Islet precursor cell (in vitro differentiated cells): ENCODE results near the gene LNX1.
A peak's percentile ranks its signal among the peaks of the same experiment; 100 is the strongest.
"Not testable (repeated sequence)": the region's sequence is repeated elsewhere in the genome, so short reads cannot be mapped to it uniquely, and the experiment has no call there.

Source experiments
- DNase-seq: peaks from one replicate; pipeline ENCODE4 v3.0.0-alpha.2; 2018

The LNX1 gene

GRCh38 chr4:53490965-53491622 lies 100.2 kb downstream of the LNX1 start:
- DNase-seq = no peak

DNA sequence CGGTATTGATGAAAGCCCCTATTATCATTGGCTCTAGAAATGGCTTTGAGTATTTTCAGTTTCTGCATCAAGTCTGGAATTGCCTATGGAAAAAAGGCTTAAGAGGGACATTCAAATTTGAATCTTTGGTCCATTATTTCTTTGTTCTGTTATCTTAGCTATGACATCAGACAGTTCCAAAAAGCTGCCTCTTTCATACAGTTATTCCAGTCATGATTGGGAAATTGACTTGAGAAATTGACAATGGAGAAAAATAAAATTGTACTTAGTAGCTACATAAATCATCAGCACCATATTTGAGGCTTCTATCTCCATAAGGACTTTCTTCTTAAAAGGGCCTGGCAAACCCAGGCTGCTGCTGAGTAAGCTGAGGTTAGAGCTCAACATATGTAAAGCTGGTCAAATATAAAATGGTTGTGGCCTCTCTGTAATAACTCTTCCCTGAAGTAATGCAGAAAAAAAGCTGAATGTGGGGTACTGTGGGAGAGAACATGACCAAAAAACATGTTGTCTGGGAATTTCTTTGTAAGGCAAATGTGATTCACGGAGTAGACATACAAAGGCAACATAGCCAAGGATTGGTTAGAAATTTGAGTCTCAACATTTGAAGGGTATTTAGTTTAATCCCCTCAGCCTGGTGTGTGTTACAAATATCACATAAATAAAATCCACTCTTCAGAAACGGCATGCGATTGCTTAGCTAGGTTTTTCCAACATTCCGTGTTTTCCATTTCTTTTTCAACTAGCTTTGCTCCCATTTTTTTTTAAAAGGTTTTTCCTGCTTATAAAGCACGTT lies 100.9 kb downstream of the LNX1 start:
- no peak for DNase-seq

DNA sequence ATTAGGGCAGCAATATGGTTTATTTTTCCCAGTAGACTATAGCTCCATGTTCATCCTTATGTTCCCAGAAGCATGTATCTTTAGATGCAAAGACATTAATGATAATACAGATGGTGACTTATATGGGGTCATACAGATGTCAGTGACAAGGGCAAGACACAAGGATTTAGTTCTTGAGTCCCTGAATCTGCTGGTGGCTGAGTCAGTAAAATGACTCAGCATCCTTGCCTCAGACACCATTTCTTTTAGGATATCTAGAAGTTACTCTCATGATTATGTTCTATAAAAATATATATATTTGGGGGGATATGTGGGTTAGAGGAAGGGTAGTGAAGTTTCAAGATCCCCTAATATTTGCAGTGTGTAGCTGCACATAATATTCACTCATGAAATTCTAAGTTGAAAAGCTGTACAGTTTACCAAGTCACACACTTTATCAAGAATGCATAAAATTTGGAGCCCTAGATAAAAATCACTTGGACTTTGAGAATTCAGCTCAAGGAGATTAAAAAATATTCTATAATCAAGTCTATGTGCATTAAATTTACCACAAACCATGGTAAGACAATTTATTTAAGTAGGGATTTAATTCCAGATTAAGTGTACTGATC lies 101.9 kb downstream of the LNX1 start:
- no peak for DNase-seq

GRCh38 chr4:53487766-53488165 lies 103.5 kb downstream of the LNX1 start:
- no peak for DNase-seq

DNA sequence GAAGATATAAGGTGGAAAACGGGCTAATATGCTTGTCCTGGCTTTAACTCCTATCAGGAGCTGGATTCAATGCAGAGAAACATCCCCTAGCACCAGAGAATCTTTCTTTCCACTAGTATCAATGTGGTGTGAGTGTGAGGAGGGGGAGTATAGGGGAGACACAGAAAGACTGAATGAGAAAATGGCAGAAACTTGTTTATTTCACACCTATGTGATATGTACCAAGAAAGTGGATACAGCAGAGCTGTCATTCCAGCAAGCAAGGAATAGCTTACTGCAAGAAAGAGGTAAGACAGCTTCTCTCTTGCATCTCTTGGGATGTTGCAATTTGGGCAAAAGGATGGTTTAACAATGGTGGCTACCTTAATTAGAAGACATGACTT lies 105.6 kb downstream of the LNX1 start:
- no peak for DNase-seq

DNA sequence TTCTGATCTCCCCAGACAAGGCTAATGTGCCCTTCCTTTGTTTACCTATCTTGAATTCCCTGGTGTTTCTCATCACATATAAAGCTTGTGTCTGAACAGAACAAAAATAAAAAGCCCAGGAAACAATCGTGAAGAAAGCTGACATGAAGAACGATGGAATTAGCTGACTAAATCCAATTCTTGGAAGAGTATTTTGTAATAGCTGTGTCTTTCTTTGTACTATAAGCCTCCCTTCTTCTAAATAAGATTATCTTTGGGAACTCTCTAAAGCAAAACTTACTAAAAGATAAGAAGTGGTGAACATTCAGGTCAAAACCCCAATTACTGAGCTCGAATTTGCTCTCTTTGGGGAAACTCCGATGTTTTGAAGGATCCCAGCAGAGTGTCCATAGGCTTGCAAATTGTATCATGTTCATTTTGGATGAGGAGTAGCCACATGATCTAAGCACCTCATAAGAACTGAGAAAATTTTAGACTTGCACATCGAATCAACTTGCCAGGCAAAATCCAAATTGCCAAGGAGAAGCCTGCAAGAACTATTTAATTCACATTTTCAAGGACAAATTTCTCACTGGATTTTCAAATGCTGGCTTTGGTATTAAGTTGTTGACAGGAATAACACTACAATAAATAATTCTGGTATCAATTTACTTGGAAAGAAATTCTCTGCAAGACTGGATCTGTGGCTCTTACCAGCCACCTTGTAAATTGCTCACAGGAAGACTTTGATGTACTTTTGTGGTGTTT lies 106.2 kb downstream of the LNX1 start:
- DNase-seq = no peak

DNA sequence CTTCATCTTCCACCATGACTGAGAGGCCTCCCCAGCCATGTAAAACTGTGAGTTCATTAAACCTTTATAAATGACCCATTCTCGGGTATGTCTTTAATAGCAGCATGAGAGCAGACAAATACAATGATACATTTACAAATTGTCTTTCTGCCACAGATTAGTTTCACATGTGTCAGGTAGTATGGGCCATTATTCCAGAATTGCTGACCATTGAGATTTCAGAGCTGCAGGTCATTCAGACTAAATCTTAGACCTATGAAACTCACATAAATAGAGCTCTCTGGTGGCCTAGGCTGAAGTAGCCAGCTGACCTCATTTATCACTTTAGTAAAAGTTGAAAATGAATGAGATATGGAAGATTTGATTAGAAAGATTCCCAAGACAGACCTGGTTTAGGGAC lies 108.0 kb downstream of the LNX1 start:
- no peak for DNase-seq

- no peak for DNase-seq
These were observed 109.7 kb downstream of the LNX1 start for GRCh38 chr4:53481586-53481985.

GRCh38 chr4:53480909-53481308 lies 110.4 kb downstream of the LNX1 start:
- DNase-seq = no peak

DNA sequence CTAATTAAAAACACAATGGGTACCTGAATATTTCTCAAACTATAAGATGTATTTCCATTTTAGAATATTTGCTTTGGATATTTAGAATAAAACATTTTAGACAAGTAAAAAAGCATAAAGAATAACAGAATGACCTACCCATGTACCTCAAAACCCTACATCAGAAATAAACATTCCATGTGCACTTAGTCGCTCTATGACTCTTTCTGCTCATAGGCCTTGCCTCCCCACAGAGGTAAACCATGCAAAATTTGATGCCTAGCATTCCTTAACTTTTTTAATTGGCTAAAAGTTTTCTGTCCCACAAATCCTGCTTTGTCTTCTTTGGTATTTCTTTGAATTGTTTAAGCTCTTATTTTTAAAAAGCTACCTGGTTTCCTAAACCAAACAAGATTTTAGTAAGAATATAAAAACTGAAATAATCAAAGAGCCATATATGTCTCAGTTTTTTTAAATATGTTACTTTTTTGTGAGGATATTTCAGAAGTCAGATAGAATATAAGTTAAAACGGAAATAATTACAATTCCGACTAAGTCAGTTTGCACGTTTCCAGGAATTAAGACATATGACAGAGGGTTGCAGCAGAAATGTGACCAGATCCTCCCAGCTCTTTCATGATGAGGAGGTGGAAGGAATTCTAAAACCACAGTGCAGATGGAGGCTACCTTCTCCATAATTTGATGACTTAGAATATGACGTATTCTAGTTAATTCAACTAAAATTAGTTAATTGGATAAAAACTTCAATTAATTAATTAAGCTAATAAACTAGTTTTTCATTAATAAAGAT lies 111.4 kb downstream of the LNX1 start:
- no peak for DNase-seq

DNA sequence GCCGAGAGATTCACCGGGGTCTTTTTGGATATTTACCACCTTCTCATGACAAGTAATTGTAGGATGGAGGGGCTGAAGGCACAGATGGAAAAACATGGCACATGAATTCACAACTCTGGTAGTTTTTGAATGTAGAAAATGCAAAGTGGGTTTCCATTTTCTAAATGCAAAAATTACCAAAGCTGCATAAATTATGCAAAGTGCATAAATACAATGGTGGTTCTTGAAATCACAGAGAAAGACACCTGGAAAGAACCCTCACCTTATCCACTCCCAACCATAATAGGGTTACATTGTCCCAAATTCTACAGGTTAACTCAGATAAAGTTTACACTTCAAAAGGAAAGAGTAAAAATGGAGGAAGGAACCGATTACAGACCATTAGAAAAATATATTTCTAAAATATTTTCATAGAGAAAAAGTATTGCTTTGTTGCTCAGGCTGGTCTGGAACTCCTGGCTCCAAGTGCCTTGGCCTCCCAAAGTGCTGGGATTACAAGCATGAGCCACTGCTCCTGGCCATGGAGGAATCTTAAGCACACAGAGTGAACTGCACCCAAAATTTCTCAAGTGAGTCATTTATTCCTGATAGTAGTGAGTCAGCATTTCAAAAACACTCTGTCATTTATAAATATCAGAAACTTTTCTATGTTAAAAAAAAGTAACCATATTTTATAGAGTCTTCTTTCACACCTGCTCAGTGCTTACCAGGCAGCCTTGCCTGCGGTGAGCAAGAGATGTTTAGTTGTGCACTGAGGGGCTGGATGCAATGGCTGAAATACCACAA lies 112.4 kb downstream of the LNX1 start:
- no peak for DNase-seq

- no peak for DNase-seq
These were observed 113.7 kb downstream of the LNX1 start for GRCh38 chr4:53477636-53478035.

DNA sequence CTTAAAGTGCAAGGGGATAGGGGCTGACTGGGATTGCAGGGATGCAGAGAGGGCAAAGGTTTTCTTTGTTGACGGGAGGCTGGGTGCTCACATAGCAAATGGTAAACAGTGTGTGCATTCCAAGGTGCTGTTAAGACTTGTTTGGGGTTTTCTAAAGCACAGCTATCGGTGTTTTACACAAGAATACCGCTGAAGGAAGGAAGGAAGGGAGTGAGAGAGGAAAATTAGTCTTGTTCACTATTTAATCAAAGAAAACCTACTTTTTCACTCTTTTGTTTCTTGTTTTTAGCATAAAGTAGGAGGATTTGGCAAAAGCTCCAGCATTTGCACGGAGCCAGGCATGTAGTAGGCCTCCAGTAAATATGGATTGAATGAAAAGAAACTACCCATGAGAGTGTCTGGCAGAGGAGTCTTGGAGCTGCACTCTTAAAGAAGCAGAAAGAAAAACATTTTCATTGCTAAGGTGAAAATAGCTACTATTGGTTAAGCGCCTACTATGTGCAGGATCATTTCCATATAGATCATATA lies 114.2 kb downstream of the LNX1 start:
- DNase-seq = no peak

DNA sequence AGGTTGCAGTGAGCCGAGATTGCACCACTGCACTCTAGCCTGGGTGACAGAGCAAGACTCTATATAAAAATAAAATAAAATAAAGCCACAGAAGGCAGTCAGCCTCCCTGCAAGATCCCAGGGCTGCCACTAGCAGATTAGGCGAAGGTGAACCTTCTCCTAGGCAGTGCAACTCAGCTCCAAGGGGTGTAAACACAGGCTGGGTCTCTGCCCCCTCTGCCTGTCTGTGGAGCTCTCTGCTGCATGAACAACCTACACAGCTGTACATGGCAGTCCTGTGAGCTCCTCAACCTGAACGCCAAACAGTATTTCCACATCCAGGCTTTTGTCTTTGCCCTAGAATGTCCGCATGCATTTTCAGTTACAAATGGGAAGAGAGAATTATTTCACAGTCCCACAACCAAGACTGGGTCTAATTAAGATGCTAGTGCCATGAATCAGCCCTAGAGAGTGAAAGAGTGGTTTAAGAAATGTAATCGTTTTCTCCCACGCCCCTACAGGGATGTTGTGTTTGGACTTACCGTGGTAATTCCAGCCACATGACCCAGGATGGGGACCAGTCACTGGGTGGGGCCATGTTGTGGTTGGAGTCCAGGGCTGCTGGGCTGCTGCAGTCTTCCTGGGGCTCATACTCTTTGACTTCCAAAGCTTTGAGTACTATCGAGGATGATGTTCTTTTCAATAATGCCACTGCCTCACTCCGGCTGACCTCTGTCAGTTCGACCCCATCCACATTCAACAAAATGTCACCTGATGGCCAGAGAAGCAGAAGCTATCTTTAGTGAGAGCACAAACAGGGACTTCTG lies 114.9 kb downstream of the LNX1 start:
- peak; percentile 90 for DNase-seq

DNA sequence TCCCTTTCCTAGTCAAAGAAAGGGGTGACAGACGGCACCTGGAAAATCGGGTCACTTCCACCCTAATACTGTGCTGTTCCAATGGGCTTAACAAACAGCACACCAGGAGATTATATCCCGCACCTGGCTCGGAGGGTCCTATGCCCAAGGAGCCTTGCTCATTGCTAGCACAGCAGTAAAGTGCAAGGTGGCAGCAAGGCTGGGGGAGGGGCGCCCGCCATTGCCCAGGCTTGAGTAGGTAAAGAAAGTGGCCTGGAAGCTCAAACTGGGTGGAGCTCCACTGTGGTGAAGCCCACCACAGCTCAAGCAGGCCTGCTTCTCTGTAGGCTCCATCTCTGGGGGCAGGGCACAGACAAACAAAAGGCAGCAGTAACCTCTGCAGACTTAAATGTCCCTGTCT lies 124.7 kb downstream of the LNX1 start:
- not testable (repeated sequence) for DNase-seq

- DNase-seq = no peak
These were observed 125.4 kb downstream of the LNX1 start for GRCh38 chr4:53465891-53466290.

- DNase-seq = no peak
These were observed 126.0 kb downstream of the LNX1 start for GRCh38 chr4:53465281-53465680.

DNA sequence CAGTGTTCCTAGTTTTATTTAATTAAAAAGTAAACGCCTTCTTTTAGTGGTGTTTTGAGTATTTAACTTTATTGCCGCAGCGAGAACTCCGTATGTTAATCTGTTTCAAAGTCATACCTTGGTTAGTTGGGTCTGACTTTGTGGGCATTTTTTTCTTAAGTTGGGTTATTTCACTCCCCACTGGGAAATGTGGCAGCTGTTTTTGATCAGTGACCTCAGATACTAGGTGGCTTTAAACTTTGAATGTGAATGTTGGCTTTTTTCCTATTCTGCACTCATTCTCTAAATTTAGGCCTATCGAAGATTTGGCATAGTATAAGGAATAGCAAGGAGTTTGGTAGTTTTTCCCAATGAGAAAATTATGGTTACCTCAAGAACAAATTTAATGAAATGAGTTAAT lies 127.9 kb downstream of the LNX1 start:
- no peak for DNase-seq

- DNase-seq = no peak
These were observed 130.0 kb downstream of the LNX1 start for GRCh38 chr4:53461244-53461643.

- no peak for DNase-seq
These were observed 131.7 kb downstream of the LNX1 start for GRCh38 chr4:53459548-53459947.

DNA sequence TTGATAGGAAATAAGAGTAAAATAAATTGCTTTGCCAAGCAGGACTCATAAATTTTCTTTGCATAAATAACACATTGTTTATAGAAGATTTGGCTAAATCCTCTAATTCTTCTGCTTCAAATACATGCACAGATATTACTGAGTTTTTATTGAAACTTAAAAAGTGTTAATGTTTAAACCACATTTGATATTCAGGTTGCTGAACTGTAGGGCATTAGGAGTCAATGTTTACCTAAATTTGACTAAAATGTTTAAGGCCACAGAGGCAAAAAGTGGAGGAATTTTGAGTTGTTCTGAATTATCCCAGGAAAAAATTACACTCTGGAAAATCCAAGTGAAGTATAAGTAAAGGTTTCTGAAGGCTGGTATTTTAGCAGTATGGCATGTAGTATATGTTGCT lies 135.1 kb downstream of the LNX1 start:
- no peak for DNase-seq
